Activated CD4-positive, alpha-beta memory T cell treated with anti-CD3 and anti-CD28 coated beads for 36 hours (primary cell): ENCODE results near the gene DHRS2. TPM values are rescaled to one million over a fixed set of nuclear protein-coding genes. Genes with fewer than 3 reads are reported as not detected.

Experiments
- CTCF ChIA-PET: fragments of 350-600 bp; sonication (Branson Sonifier 250); formaldehyde crosslinking; loops from one replicate; lab custom pipeline; 2021; ENCODE audit warnings: antibody characterized with exemption, inconsistent platforms; lab: Charles Lee
- POLR2A ChIA-PET: fragments of 350-600 bp; sonication (Branson Sonifier 250); formaldehyde crosslinking; loops from one replicate; lab custom pipeline; 2021; ENCODE audit warnings: antibody characterized with exemption; lab: Charles Lee
- DNase-seq: peaks from one replicate; pipeline ENCODE4 v3.0.0-alpha.2; 2020
- H3K27ac Mint-ChIP-seq: one replicate; pipeline ENCODE4 v1.8.0; 2021; ENCODE audit warnings: mixed read lengths
- H3K27me3 Mint-ChIP-seq: one replicate; pipeline ENCODE4 v1.8.0; 2021; ENCODE audit warnings: mixed read lengths
- H3K36me3 Mint-ChIP-seq: one replicate; pipeline ENCODE4 v1.8.0; 2021; ENCODE audit warnings: mixed read lengths
- H3K4me1 Mint-ChIP-seq: one replicate; pipeline ENCODE4 v1.8.0; 2021; ENCODE audit warnings: low read depth, mixed read lengths
- H3K4me3 Mint-ChIP-seq: one replicate; pipeline ENCODE4 v1.8.0; 2021; ENCODE audit warnings: mild to moderate bottlenecking, mixed read lengths
- H3K9me3 Mint-ChIP-seq: one replicate; pipeline ENCODE4 v1.8.0; 2021; ENCODE audit warnings: mixed read lengths
- intact Hi-C: fragments of 100-400 bp; cut with micrococcal nuclease; formaldehyde crosslinking; loops from one replicate; pipeline ENCODE4 v1.15.1; 2023
- total RNA-seq, 2 experiments: library from RNA; stranded (reverse); gene quantifications; one replicate each; pipeline ENCODE4 v1.2.3, GENCODE V29; 2021

DHRS2 gene
- total RNA-seq, 2 experiments from 2014 or later, result 2.5 to 2.6 TPM

DNA sequence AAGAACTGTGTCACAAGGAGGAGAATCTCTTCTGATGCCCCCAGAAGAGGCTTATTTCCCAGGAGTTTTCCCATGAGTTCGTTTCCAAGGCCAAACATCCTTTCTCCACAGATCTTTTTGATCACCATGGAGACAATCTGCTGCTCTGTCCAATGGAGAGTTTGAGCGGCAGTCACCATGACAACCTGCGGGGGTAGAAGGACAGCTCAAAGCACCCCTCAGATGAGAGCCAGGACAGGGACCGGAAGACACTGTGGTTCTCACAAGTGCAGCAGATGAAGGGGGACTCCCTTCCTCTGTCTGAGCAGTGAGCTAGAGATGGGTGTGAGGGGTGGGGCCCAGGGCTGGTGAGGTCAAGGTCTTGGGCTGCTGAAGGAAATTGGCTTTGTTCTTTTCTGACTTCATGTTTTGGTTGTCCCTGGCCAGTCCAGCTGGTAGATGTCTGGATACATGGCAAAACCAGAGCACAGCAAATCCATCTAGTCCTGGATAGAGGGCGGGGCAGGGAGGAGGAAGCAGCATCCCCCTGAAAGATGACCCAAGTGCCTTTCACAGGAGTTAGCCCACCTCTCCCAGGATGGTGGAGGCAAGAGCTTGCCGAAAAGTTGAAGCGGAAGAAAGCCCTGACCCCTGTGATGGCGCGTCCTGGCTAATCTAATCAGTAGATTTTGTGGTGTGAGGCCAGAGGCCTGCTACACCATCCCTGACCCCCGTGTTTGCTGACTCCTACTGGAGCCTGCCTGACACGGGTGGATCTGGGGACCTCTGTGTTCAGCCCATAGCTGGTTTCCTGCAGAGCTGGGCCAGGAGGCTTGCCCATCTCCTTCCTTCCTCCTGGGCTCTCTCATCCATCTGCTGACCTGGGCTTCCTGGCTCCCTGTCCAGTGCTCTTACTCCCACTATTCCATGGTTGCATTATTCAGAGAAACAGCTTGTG lies 24.4 kb downstream of the DHRS2 start:
- intact Hi-C loops, result no loop called here
- CTCF ChIA-PET, result interaction anchor here (1.8 to 2.0 kb wide), 2 partner anchors 29 kb away, joined by 7 to 8 read pairs; no protein-coding TSS in a partner anchor
- Mint-ChIP-seq H3K9me3 (no peaks in the 10 kb centered on the region), H3K27ac (no peak overlapping the region), H3K36me3 (no peaks in the 10 kb centered on the region), H3K4me1 (no peaks in the 10 kb centered on the region), H3K27me3 (no peaks in the 10 kb centered on the region), H3K4me3 (no peak overlapping the region)
- DNase-seq, result peak; percentile 21
- POLR2A ChIA-PET, result no interaction called here

DNA sequence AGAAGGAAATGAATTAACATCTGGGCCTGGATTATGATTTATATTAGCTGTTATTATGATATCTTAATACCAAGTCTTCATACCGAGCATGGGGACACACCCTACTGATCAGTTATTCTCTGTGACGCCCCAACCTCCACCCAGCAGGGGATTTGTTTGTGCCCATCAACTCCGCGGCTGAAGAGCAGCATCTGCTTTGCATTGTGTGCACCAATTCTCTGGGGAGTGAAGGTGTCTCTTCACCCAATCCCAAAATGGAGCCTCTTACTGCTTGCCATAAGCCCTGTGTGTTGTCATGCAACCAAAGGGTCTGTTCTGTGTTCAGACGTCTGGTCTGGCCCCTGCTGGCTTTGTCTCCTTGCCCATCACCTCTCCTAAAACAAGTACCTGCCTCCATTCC lies 25.4 kb downstream of the DHRS2 start:
- DNase-seq, result no peak
- POLR2A ChIA-PET, result no interaction called here
- Mint-ChIP-seq H3K27ac (no peak overlapping the region), H3K36me3 (no peaks in the 10 kb centered on the region), H3K4me1 (no peaks in the 10 kb centered on the region), H3K4me3 (no peak overlapping the region), H3K9me3 (no peaks in the 10 kb centered on the region), H3K27me3 (no peaks in the 10 kb centered on the region)
- intact Hi-C loops, result no loop called here
- CTCF ChIA-PET, result interaction anchor here (2.0 kb wide), 1 partner anchor 30 kb away, joined by 8 read pairs; no protein-coding TSS in a partner anchor

DNA sequence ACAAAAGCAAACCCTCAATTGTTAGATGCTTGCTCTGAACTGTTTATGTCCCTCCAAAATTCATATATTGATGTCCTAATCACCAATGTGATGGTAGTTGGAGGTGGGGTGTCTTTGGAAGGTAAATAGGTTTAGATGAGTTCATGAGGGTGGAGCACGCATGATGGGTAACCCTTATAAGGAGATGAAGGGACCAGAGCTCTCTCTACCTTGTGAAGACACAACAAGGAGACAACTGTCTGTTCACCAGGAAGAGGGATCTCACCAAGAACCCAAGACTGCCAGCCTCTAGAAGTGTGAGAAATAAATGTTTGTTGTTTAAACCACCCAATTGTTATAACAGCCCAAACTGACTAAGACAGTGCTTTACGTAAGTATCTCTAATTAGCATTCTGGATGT lies 27.0 kb downstream of the DHRS2 start:
- no peaks in the 10 kb centered on the region for H3K9me3 Mint-ChIP-seq
- CTCF ChIA-PET, result no interaction called here
- DNase-seq, result no peak
- H3K27me3 Mint-ChIP-seq, result no peaks in the 10 kb centered on the region
- intact Hi-C loops, result no loop called here
- H3K36me3 Mint-ChIP-seq, result no peaks in the 10 kb centered on the region
- POLR2A ChIA-PET, result no interaction called here
- no peaks in the 10 kb centered on the region for H3K4me1 Mint-ChIP-seq
- no peak overlapping the region for H3K27ac Mint-ChIP-seq
- H3K4me3 Mint-ChIP-seq, result no peak overlapping the region

DNA sequence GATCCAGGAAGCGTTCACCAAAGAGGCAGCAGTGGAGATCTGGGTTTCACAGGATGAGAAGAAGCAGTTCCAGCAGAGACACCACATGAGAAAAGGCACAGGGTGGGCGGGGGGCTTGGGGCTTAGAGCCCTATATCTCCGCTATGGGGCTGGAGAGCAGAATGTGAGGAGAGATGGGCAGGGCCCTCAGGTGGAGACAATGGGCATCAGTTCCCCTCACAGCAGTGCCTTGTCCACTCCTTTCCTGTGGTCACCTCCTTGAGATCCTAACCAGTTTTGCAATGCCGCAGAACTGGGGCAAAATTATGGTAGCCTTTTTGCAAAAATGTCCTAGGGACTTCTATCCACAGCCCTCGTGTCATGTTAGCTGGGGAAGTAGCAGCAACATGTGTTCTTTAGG lies 27.5 kb downstream of the DHRS2 start:
- CTCF ChIA-PET, result no interaction called here

DNA sequence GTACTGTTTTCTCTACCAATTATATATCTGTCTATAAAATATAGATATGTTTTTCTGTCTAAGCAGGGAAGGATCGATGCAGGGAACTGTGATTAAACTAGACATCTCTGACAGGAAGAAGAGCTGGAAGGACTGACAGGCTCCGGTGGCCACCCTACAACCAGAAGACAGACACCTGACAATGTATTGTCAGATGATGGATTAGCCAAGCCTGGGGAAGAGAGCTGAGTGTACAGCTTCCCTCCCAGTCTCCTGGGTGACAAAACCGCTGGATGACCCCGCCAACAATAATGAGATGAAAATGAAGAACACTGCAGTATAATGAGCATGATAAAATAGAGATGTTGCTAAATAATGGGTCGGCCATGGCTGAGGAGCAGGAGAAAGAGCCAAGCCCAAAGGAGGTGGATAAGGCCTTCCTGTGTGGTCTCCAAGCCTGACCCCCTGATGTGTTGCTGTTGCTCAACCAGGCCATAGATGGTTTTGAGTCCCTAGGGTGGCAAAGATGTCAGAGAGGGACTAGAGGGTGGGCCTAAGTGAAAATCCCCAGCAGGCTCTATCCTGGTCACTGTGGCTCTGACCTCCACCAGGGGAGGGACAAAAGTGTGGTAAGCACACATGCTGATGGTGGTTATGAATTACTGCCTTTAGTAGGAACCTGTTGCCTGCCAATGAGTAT lies 28.2 kb downstream of the DHRS2 start:
- Mint-ChIP-seq H3K4me1 (no peaks in the 10 kb centered on the region), H3K36me3 (no peaks in the 10 kb centered on the region), H3K9me3 (no peaks in the 10 kb centered on the region), H3K27me3 (no peaks in the 10 kb centered on the region), H3K27ac (no peak overlapping the region), H3K4me3 (no peak overlapping the region)
- POLR2A ChIA-PET, result no interaction called here
- no peak for DNase-seq
- CTCF ChIA-PET, result interaction anchor here (0.6 kb wide), 1 partner anchor 32 kb away, joined by 4 read pairs; no protein-coding TSS in a partner anchor
- intact Hi-C loops, result no loop called here

More for the DNA sequence above, 27.5 kb downstream of the DHRS2 start:
- POLR2A ChIA-PET, result no interaction called here
- Mint-ChIP-seq H3K9me3 (no peaks in the 10 kb centered on the region), H3K27ac (no peak overlapping the region), H3K4me3 (no peak overlapping the region), H3K4me1 (no peaks in the 10 kb centered on the region), H3K27me3 (no peaks in the 10 kb centered on the region), H3K36me3 (no peaks in the 10 kb centered on the region)
- intact Hi-C loops, result no loop called here
- DNase-seq, result no peak

DNA sequence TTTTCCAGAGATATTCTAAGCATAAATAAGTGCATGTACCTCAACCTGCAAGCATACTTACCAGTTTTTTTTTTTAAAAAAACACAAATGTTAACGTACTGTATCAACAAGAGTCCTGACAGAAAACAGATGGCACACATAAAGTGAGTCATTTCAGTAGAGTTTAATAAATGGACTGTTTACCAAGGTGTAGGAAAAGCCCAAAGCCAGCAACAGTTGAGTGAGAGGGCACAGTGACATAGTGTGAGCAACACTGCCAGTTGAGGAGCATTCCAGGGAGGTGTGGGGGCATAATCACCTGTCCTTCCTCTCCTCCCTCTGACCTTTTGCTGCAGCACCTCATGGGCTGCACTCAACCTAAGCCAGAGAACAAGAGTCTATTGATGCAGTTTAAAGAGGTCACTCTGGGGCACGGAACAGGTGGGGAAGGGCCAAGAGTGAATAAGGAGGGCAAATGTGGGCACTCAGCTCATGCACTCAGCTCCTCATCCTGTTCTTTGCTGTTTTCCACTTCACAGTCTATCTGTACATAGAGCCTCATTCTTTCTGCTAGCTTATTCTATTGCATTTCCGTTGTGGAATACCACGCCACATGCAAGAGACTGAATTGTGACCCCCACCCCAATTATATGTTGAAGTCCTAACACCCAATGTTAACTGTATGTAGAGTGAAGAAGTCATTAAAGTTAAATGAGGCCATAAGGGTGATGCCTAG lies 29.3 kb downstream of the DHRS2 start:
- no peaks in the 10 kb centered on the region for H3K36me3 Mint-ChIP-seq
- no peak overlapping the region for H3K4me3 Mint-ChIP-seq
- no peaks in the 10 kb centered on the region for H3K27me3 Mint-ChIP-seq
- H3K9me3 Mint-ChIP-seq, result no peaks in the 10 kb centered on the region
- no peak for DNase-seq
- POLR2A ChIA-PET, result no interaction called here
- CTCF ChIA-PET, result interaction anchor here (0.7 to 1.6 kb wide), 15 partner anchors 9 to 1735 kb away, joined by 3 to 16 read pairs (median 4); no protein-coding TSS in a partner anchor
- no peaks in the 10 kb centered on the region for H3K4me1 Mint-ChIP-seq
- intact Hi-C loops, result no loop called here
- no peak overlapping the region for H3K27ac Mint-ChIP-seq

DNA sequence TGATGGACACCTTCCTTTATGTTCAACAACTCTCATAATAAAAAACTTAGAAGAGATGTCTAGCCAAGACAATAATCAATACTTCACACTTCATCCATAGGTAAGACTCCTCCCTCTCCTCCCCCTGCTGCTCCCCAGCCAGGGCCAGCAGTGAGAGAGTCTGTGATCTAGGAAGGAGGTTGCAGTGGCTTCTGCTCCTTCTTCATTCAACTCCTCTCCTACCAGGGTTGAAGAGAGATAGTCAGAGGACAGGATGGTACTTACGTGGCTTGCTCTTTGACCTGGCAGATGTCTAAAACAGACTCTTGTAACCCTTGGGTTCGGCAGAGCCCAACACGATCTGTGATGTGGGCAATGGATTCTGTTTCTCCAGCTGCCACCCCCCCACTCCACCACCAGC lies 31.0 kb downstream of the DHRS2 start:
- no peak for DNase-seq
- Mint-ChIP-seq H3K4me3 (no peak overlapping the region), H3K4me1 (no peaks in the 10 kb centered on the region), H3K9me3 (no peaks in the 10 kb centered on the region), H3K27ac (no peak overlapping the region), H3K36me3 (no peaks in the 10 kb centered on the region), H3K27me3 (no peaks in the 10 kb centered on the region)
- CTCF ChIA-PET, result interaction anchor here (0.9 to 2.9 kb wide), 4 partner anchors 35 to 442 kb away, joined by 3 to 14 read pairs (median 6); no protein-coding TSS in a partner anchor
- intact Hi-C loops, result no loop called here
- POLR2A ChIA-PET, result no interaction called here

DNA sequence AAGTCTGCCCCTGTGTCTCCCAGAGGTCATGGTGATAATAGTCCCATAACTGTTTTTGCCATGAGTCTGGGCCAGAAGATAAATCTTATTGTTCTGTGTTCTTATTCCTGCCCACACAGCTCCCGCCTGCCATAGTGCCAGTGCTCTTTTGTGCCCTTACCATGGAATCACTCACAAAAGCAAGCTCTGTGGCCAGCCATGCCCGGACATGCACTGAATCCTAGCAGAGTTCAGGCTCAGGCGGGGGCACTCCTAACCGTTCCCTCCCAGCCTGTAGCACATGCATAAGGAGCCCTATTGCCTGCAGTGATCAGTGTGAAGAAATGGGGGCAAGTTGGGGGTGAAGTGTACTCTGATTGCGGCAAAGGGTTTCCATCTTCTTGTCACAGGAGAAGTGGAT lies 33.3 kb downstream of the DHRS2 start:
- H3K36me3 Mint-ChIP-seq, result no peaks in the 10 kb centered on the region
- no peaks in the 10 kb centered on the region for H3K9me3 Mint-ChIP-seq
- DNase-seq, result no peak
- CTCF ChIA-PET, result interaction anchor here (2.9 kb wide), 1 partner anchor 37 kb away, joined by 14 read pairs; no protein-coding TSS in a partner anchor
- H3K4me1 Mint-ChIP-seq, result no peaks in the 10 kb centered on the region
- no peak overlapping the region for H3K27ac Mint-ChIP-seq
- H3K4me3 Mint-ChIP-seq, result no peak overlapping the region
- H3K27me3 Mint-ChIP-seq, result peaks cover 2% of the 10 kb centered on the region
- POLR2A ChIA-PET, result no interaction called here
- intact Hi-C loops, result no loop called here

DNA sequence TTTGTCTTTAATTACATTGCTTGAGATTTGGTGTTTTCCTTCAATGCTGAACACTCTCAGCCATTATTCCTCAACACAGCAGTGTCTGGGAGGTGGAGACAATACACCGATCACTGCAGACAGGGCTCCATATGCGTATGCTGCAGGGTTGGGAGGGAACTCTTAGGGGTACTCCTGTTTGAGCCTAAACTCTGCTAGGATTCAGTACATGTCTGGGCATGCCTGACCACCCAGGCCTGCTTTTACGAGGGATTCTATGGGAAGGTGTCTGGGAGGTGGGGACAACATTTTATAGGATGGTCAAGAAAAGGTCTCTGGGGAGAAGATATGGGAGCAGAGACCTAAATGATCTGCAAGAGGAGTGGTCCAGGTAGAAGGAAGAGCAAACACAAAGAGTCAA lies 34.3 kb downstream of the DHRS2 start:
- DNase-seq, result no peak
- Mint-ChIP-seq H3K27me3 (peaks cover 2% of the 10 kb centered on the region), H3K27ac (no peak overlapping the region), H3K4me3 (no peak overlapping the region), H3K9me3 (no peaks in the 10 kb centered on the region), H3K4me1 (no peaks in the 10 kb centered on the region), H3K36me3 (no peaks in the 10 kb centered on the region)
- ChIA-PET POLR2A (no interaction called here), CTCF (no interaction called here)
- intact Hi-C loops, result no loop called here

DNA sequence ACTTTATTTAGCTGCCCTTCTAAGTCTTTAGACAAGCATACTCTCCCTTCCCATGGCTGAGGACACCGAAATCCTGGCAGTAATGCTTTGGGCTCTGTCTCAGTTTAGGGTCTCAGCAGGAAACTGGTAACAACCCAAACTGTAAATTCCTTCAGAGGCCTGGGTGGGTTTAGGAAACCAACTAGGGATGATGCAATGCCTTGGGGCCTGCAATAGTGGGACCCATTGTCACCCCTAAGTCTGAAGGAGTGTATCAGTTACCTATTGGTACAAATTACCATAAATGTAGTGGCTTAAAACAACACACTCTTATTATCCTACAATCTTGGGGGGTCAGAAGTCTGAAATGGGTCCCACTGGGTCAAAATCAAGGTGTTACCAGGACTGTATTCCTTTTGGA lies 36.0 kb downstream of the DHRS2 start:
- CTCF ChIA-PET, result no interaction called here
- H3K27ac Mint-ChIP-seq, result no peak overlapping the region
- no peaks in the 10 kb centered on the region for H3K9me3 Mint-ChIP-seq
- intact Hi-C loops, result no loop called here
- H3K27me3 Mint-ChIP-seq, result peaks cover 9% of the 10 kb centered on the region
- no peaks in the 10 kb centered on the region for H3K36me3 Mint-ChIP-seq
- DNase-seq, result no peak
- POLR2A ChIA-PET, result no interaction called here
- no peaks in the 10 kb centered on the region for H3K4me1 Mint-ChIP-seq
- no peak overlapping the region for H3K4me3 Mint-ChIP-seq

DNA sequence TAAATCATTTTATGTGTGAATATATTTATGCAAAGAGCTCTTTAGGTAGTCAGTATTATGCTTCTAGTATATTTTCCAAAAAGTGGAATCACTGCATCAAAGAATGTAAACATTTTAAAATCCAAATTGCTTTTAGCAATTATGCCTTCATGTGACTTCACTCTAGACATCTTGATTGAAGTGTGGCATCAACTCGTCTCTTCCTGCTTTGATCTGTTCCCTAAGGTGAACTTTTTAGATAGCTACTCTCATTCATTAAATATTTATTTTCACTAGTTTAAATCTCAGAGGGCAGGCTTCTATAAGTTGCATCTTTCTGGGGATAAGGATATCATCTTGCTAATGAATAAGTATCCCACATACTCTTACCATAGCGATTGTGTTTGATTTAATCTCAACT lies 39.2 kb downstream of the DHRS2 start:
- intact Hi-C loops, result no loop called here
- H3K9me3 Mint-ChIP-seq, result no peaks in the 10 kb centered on the region
- H3K4me3 Mint-ChIP-seq, result no peak overlapping the region
- H3K27ac Mint-ChIP-seq, result no peak overlapping the region
- no peak for DNase-seq
- POLR2A ChIA-PET, result no interaction called here
- H3K4me1 Mint-ChIP-seq, result no peaks in the 10 kb centered on the region
- CTCF ChIA-PET, result interaction anchor here (1.1 kb wide), 1 partner anchor 9 kb away, joined by 5 read pairs; no protein-coding TSS in a partner anchor
- no peaks in the 10 kb centered on the region for H3K36me3 Mint-ChIP-seq
- peaks cover 12% of the 10 kb centered on the region for H3K27me3 Mint-ChIP-seq

DNA sequence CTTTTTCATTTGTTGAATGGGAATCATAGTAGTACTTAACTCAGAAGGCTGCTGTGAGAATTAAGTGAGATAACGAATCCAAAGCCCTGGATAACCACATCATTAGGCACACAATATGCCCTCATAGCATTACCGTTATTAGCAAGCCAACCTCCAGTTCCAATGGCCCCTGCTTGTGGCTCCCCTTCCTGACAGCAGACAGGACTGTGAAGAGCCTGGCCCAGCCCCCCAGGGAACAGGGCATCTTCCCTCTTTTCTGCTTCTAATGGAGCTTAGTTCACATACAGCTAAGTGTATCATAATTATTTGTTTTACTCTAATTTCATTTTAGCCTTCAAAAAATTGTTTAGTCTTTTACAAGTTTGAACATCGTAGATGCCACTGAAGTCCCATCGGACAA lies 39.7 kb downstream of the DHRS2 start:
- Mint-ChIP-seq H3K27ac (no peak overlapping the region), H3K36me3 (no peaks in the 10 kb centered on the region), H3K4me3 (no peak overlapping the region), H3K9me3 (no peaks in the 10 kb centered on the region), H3K27me3 (peaks cover 12% of the 10 kb centered on the region), H3K4me1 (no peaks in the 10 kb centered on the region)
- intact Hi-C loops, result no loop called here
- ChIA-PET POLR2A (no interaction called here), CTCF (interaction anchor here (1.1 to 1.6 kb wide), 2 partner anchors 10 to 44 kb away, joined by 5 read pairs; no protein-coding TSS in a partner anchor)
- no peak for DNase-seq
